ENCODE data around the gene MAGEC1. TPM values are rescaled to one million over a fixed set of nuclear protein-coding genes. Genes with fewer than 3 reads are reported as not detected.

The MAGEC1 gene
- total and polyA plus RNA-seq, 2 of the 4 experiments (the other 2 are of a cell fraction) = not detected

- in situ Hi-C loops (cut with MboI; ENCODE audit: low sequenced_read_pairs) (no loop called here), dilution Hi-C loops (cut with HindIII; ENCODE audit: low sequenced_read_pairs, unreplicated experiment) (no loop called here), intact Hi-C loops (cut with micrococcal nuclease) (no loop called here)
- DNase-seq (no peak), ATAC-seq (ENCODE audit: low read depth) (no peak)
- Histone ChIP-seq H2BK120ac (ENCODE audit: low read depth, low read length) (no peak overlapping the region), H3K4me2 (ENCODE audit: low read depth, low read length) (no peak overlapping the region), H4K8ac (ENCODE audit: low read depth in 2 of 2, low read length in 2 of 2) (no peak overlapping the region), H3K36me3 (ENCODE audit: control insufficient read depth, insufficient read depth, low read length) (no peaks in the 10 kb centered on the region), H3K27ac (ENCODE audit: insufficient read depth, low read length) (no peak overlapping the region), H2AK5ac (ENCODE audit: low read depth, low read length) (no peak overlapping the region), H4K20me1 (ENCODE audit: insufficient read depth, low read length) (no peaks in the 10 kb centered on the region), H3K9me1 (ENCODE audit: insufficient read depth, low read length) (no peaks in the 10 kb centered on the region), H3K14ac (replicated peaks; ENCODE audit: low read depth, low read length) (no peak overlapping the region), H2BK15ac (ENCODE audit: low read depth, low read length) (no peak overlapping the region), H3K9ac (ENCODE audit: low read depth, low read length) (no peak overlapping the region), H3K4me3 (ENCODE audit: insufficient read depth, low read depth, low read length) (no peak overlapping the region), H4K5ac (ENCODE audit: low read depth, low read length) (no peak overlapping the region), H3K27me3 (ENCODE audit: control insufficient read depth, insufficient read depth, low read length) (no peaks in the 10 kb centered on the region), H3K79me1 (ENCODE audit: low read depth in 1 of 2, low read length in 2 of 2) (no peaks in the 10 kb centered on the region), H3K4me1 (ENCODE audit: control insufficient read depth, insufficient read depth, low read length) (no peaks in the 10 kb centered on the region), H3K9me3 (ENCODE audit: control insufficient read depth, insufficient read depth, low read length) (peaks cover 2% of the 10 kb centered on the region; the same call in 1 of the 2 replicates), H3K18ac (ENCODE audit: low read depth, low read length) (no peak overlapping the region), H2AK9ac (replicated peaks; ENCODE audit: low read depth, low read length, poor library complexity) (no peak overlapping the region), H2AFZ (replicated peaks; ENCODE audit: low read length, poor library complexity) (no peak overlapping the region), H3K4ac (ENCODE audit: low read depth, low read length) (no peak overlapping the region), H4K91ac (ENCODE audit: insufficient read depth, low read depth, low read length) (no peak overlapping the region), H3K56ac (ENCODE audit: extremely low read depth, insufficient read depth, low read length) (no peak overlapping the region), H2BK20ac (ENCODE audit: low read depth, low read length) (no peak overlapping the region), H3K23ac (ENCODE audit: low read depth, low read length) (no peak overlapping the region), H2BK5ac (ENCODE audit: low read depth, low read length, poor library complexity, severe bottlenecking) (no peak overlapping the region)
- no peak for TF ChIP-seq USF2 (IDR thresholded peaks at IDR 0.05; ENCODE audit: low read depth, low read length)
- no peak for TF ChIP-seq MXI1 (IDR thresholded peaks at IDR 0.05; ENCODE audit: borderline replicate concordance, low read depth, low read length)
- TF ChIP-seq FOS (IDR thresholded peaks at IDR 0.05; ENCODE audit: low read depth, low read length) = no peak
- no peak for TF ChIP-seq CEBPB (IDR thresholded peaks at IDR 0.05; ENCODE audit: low read depth, low read length)
- no peak for TF ChIP-seq MAZ (IDR thresholded peaks at IDR 0.05; ENCODE audit: borderline replicate concordance, low read depth, low read length)
- no peak for TF ChIP-seq POLR2A (IDR thresholded peaks at IDR 0.05; ENCODE audit: low read depth, low read length)
- no peak for TF ChIP-seq CHD1 (IDR thresholded peaks at IDR 0.05; ENCODE audit: low read depth, low read length)
- TF ChIP-seq MAFK (IDR thresholded peaks at IDR 0.05; ENCODE audit: low read depth, low read length) = no peak
- TF ChIP-seq RCOR1 (IDR thresholded peaks at IDR 0.05; ENCODE audit: insufficient replicate concordance, low read length) = no peak
- TF ChIP-seq BHLHE40 (IDR thresholded peaks at IDR 0.05; ENCODE audit: low read depth, low read length) = no peak
- no peak for TF ChIP-seq RFX5 (IDR thresholded peaks at IDR 0.05; ENCODE audit: low read depth, low read length)
- no peak for TF ChIP-seq CTCF (conservative IDR thresholded peaks at IDR 0.05; ENCODE audit: low read depth, low read length)
- no peak for TF ChIP-seq SMC3 (IDR thresholded peaks at IDR 0.05; ENCODE audit: low read depth, low read length)
- no peak for TF ChIP-seq NFE2L2 (IDR thresholded peaks at IDR 0.05; ENCODE audit: low read depth, low read length)
- no peak for TF ChIP-seq RAD21 (IDR thresholded peaks at IDR 0.05; ENCODE audit: low read length)
- no peak for TF ChIP-seq ELK1 (IDR thresholded peaks at IDR 0.05; ENCODE audit: borderline replicate concordance, low read depth, low read length)
- WGBS, 2 experiments (ENCODE audit: extremely low coverage in 2 of 2, insufficient read length in 1 of 2) = no CpG with 5 or more reads among the region's 3 CpGs
- ChIA-PET CTCF (no interaction called here), POLR2A (ENCODE audit: unreplicated experiment) (no interaction called here)
- BruUV-seq (replicated peaks) = no TSS peak
Observed at GRCh38 chrX:141947350-141947749, 43.7 kb downstream of the MAGEC1 start.

Measured in IMR-90 (cell line).